A549 (cell line): ENCODE data around the gene MAMSTR.

Experiments used
- CEBPB ChIP-seq, 2 experiments: fragments of >200 bp in 1 of 2; sonication (Bioruptor Twin) in 1 of 2; formaldehyde crosslinking in 1 of 2; IDR thresholded peaks; 2 replicates each; pipeline ENCODE4 v1.6.1; 2012 to 2016
- EP300 ChIP-seq, 2 experiments: fragments of >200 bp; sonication (Bioruptor Twin); formaldehyde crosslinking; IDR thresholded peaks; 2 replicates in 1 of 2; 3 replicates in 1 of 2; pipeline ENCODE4 v1.6.1; 2016 to 2017
- JUN ChIP-seq, 2 experiments: fragments of >200 bp; sonication (Bioruptor Twin); formaldehyde crosslinking; IDR thresholded peaks; 2 replicates in 1 of 2; 3 replicates in 1 of 2; pipeline ENCODE4 v1.6.1; 2016 to 2017
- MYC ChIP-seq: IDR thresholded peaks from 2 replicates; pipeline ENCODE4 v1.6.1; 2012; ENCODE audit warnings: mild to moderate bottlenecking, inconsistent platforms, low read length, improper control_type of control experiment, borderline replicate concordance
- POLR2A ChIP-seq: IDR thresholded peaks from 2 replicates; pipeline ENCODE4 v1.6.1; 2012; ENCODE audit warnings: mild to moderate bottlenecking, low read length
- RFX5 ChIP-seq: fragments of 450-650 bp; IDR thresholded peaks from 2 replicates; pipeline ENCODE4 v1.7.1; 2014; ENCODE audit warnings: antibody characterized with exemption, mild to moderate bottlenecking, moderate library complexity
- TF ChIP-seq, protein P1 (sequence below): IDR thresholded peaks from 2 replicates; pipeline ENCODE4 v1.6.1; 2012; ENCODE audit warnings: low read depth, borderline replicate concordance
- TF ChIP-seq, protein P2 (sequence below): fragments of 150-350 bp; IDR thresholded peaks from 2 replicates; pipeline ENCODE4 v1.6.1; 2014; ENCODE audit warnings: low read depth, mild to moderate bottlenecking, low read length
- TF ChIP-seq, protein P3 (sequence below): fragments of >200 bp; sonication (Bioruptor Twin); formaldehyde crosslinking; IDR thresholded peaks from 3 replicates; pipeline ENCODE4 v1.5.1; 2016
- TF ChIP-seq, protein P4 (sequence below): IDR thresholded peaks from 2 replicates; pipeline ENCODE4 v1.6.1; 2012
- TF ChIP-seq, protein P5 (sequence below): fragments of 200-600 bp; sonication (generic); IDR thresholded peaks from 2 replicates; pipeline ENCODE4 v1.6.1; 2016; ENCODE audit warnings: antibody characterized with exemption, mild to moderate bottlenecking, moderate library complexity
- TF ChIP-seq, protein P6 (sequence below): fragments of 250-450 bp; sonication (Bioruptor Pico); IDR thresholded peaks from 2 replicates; pipeline ENCODE4 v1.5.0; 2021; ENCODE audit warnings: mild to moderate bottlenecking, moderate library complexity, borderline replicate concordance

DNA sequence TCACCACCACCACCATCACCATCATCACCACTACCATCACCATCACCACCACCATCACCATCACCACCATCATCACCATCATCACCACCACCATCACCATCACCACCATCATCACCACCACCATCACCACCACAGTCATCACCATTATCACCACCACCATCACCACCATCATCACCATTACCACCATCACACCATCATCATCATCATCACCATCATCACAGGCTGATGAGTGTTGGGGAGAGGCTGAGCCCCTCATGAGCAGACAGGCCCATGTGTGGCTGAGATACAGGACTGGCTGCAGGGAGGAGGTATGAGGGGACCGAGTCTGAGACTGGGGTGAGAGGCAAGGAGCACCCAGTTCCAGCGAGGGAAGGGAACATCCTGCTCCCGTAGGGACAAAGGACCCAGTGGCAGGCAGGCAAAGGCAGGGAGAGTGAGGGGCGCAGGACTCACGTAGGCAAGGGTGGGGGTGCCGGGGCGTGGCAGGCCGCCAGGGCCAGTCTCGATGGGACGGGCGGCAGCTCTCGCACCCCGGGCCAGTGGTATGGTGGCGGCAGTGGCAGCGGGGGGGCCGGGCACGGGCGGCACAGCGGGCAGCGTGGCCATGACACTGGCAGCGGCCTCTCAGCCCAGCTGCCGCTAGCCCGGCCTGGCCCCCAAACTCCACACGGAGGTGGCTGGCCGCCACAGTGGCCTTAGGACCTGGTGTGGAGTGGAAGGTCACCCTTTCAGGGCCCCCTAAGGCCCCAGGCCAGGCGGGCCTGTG lies 49.4 kb downstream of the MAMSTR start:
- no peak for TF ChIP-seq RFX5
- no peak for TF ChIP-seq JUN (IDR thresholded peaks at IDR 0.05)
- TF ChIP-seq MYC: no peak
- no peak for TF ChIP-seq EP300 (IDR thresholded peaks at IDR 0.05)
- TF ChIP-seq, protein P1, sequence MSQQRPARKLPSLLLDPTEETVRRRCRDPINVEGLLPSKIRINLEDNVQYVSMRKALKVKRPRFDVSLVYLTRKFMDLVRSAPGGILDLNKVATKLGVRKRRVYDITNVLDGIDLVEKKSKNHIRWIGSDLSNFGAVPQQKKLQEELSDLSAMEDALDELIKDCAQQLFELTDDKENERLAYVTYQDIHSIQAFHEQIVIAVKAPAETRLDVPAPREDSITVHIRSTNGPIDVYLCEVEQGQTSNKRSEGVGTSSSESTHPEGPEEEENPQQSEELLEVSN: no peak
- TF ChIP-seq CEBPB (IDR thresholded peaks at IDR 0.05): no peak
- TF ChIP-seq, protein P2, sequence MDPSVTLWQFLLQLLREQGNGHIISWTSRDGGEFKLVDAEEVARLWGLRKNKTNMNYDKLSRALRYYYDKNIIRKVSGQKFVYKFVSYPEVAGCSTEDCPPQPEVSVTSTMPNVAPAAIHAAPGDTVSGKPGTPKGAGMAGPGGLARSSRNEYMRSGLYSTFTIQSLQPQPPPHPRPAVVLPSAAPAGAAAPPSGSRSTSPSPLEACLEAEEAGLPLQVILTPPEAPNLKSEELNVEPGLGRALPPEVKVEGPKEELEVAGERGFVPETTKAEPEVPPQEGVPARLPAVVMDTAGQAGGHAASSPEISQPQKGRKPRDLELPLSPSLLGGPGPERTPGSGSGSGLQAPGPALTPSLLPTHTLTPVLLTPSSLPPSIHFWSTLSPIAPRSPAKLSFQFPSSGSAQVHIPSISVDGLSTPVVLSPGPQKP: no peak
- TF ChIP-seq, protein P3, sequence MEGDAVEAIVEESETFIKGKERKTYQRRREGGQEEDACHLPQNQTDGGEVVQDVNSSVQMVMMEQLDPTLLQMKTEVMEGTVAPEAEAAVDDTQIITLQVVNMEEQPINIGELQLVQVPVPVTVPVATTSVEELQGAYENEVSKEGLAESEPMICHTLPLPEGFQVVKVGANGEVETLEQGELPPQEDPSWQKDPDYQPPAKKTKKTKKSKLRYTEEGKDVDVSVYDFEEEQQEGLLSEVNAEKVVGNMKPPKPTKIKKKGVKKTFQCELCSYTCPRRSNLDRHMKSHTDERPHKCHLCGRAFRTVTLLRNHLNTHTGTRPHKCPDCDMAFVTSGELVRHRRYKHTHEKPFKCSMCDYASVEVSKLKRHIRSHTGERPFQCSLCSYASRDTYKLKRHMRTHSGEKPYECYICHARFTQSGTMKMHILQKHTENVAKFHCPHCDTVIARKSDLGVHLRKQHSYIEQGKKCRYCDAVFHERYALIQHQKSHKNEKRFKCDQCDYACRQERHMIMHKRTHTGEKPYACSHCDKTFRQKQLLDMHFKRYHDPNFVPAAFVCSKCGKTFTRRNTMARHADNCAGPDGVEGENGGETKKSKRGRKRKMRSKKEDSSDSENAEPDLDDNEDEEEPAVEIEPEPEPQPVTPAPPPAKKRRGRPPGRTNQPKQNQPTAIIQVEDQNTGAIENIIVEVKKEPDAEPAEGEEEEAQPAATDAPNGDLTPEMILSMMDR: no peak
- no peak for TF ChIP-seq POLR2A
- TF ChIP-seq, protein P4, sequence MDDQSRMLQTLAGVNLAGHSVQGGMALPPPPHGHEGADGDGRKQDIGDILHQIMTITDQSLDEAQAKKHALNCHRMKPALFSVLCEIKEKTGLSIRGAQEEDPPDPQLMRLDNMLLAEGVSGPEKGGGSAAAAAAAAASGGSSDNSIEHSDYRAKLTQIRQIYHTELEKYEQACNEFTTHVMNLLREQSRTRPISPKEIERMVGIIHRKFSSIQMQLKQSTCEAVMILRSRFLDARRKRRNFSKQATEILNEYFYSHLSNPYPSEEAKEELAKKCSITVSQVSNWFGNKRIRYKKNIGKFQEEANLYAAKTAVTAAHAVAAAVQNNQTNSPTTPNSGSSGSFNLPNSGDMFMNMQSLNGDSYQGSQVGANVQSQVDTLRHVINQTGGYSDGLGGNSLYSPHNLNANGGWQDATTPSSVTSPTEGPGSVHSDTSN: no peak
- TF ChIP-seq, protein P5, sequence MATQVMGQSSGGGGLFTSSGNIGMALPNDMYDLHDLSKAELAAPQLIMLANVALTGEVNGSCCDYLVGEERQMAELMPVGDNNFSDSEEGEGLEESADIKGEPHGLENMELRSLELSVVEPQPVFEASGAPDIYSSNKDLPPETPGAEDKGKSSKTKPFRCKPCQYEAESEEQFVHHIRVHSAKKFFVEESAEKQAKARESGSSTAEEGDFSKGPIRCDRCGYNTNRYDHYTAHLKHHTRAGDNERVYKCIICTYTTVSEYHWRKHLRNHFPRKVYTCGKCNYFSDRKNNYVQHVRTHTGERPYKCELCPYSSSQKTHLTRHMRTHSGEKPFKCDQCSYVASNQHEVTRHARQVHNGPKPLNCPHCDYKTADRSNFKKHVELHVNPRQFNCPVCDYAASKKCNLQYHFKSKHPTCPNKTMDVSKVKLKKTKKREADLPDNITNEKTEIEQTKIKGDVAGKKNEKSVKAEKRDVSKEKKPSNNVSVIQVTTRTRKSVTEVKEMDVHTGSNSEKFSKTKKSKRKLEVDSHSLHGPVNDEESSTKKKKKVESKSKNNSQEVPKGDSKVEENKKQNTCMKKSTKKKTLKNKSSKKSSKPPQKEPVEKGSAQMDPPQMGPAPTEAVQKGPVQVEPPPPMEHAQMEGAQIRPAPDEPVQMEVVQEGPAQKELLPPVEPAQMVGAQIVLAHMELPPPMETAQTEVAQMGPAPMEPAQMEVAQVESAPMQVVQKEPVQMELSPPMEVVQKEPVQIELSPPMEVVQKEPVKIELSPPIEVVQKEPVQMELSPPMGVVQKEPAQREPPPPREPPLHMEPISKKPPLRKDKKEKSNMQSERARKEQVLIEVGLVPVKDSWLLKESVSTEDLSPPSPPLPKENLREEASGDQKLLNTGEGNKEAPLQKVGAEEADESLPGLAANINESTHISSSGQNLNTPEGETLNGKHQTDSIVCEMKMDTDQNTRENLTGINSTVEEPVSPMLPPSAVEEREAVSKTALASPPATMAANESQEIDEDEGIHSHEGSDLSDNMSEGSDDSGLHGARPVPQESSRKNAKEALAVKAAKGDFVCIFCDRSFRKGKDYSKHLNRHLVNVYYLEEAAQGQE: no peak
- TF ChIP-seq, protein P6, sequence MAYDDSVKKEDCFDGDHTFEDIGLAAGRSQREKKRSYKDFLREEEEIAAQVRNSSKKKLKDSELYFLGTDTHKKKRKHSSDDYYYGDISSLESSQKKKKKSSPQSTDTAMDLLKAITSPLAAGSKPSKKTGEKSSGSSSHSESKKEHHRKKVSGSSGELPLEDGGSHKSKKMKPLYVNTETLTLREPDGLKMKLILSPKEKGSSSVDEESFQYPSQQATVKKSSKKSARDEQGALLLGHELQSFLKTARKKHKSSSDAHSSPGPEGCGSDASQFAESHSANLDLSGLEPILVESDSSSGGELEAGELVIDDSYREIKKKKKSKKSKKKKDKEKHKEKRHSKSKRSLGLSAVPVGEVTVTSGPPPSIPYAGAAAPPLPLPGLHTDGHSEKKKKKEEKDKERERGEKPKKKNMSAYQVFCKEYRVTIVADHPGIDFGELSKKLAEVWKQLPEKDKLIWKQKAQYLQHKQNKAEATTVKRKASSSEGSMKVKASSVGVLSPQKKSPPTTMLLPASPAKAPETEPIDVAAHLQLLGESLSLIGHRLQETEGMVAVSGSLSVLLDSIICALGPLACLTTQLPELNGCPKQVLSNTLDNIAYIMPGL (CRISPR knock-in tag): no peak
